Measurements from ENCODE around the gene OLFM3. TPM values are rescaled to one million over a fixed set of nuclear protein-coding genes. Genes with fewer than 3 reads are reported as not detected.

OLFM3 gene
- total RNA-seq (2022; extraction: Qiagen RNA extraction; ENCODE audit: low read depth), result not detected in 5 replicates

GRCh38 chr1:101996825-101997465 is at the start of gene OLFM3:
TSS of gene OLFM3 (minus strand) at chr1:101996926.

